Stimulated activated CD4-positive, alpha-beta T cell treated with anti-CD3 and anti-CD28 coated beads, Interleukin-4, amount 100 ng/mL, for 1 hour (primary cell): ENCODE data around the gene CES4A.
"Not testable (repeated sequence)": the region's sequence is repeated elsewhere in the genome, so short reads cannot be mapped to it uniquely, and the experiment has no call there.

ENCODE experiments used
- DNase-seq: peaks from one replicate; pipeline ENCODE4 v3.0.0-alpha.2; 2020

CES4A gene

GRCh38 chr16:67024384-67025209 is 36.2 kb downstream of the CES4A start:
- no peak for DNase-seq

DNA sequence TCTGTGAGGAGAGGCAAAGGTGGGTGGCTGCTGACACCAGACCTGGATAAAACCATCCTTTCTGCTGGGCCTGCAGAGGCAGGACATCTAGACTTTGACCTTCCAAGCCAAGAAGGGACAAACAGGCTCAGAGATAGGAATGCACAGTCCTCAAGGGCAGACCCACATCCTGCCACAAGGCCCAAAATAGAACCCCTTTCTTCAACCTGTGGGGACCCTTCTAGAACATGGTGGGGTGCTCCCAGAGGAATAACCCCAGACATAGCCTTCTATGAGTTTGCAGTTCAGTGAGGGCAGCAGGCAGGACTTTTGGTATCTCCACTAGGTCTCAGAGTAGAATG is 36.8 kb downstream of the CES4A start:
- DNase-seq: no peak

- DNase-seq: no peak
These were observed 38.2 kb downstream of the CES4A start for GRCh38 chr16:67026570-67026969.

- DNase-seq: no peak
These were observed 38.7 kb downstream of the CES4A start for GRCh38 chr16:67027046-67027445.

- DNase-seq: no peak
These were observed 39.8 kb downstream of the CES4A start for GRCh38 chr16:67028167-67028695.

DNA sequence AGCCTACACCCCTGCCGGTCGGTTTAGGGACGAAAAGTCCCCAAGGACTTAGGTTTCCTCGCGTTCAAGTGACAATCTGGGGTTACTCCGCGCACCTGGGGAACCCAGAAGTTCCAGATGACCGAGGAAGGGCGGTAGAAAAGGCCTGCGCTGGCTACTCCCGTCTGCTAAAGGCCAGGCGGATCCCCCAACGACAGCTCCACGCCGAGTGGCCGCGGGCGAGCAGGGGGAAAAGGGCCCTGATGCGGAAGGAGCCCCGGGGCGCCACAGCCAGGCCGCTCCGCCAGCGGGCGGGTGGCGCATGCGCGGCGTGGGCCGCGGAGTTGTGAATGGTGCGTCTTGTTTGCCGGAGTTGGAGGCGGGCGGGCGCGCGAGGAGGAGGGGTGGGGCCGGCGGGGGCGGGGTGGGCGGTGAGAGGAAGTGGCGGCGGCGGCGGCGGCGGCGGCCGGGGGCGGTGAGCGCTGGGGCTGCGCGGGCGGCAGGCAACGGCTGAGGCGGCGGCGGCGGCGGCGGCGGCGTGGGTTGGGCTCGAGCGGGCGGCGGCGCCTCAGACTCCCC is 40.4 kb downstream of the CES4A start, which contains the start of gene CBFB:
CBFB (plus strand) TSS at position 454 of the 558 bp plus-strand sequence. CDS start 259 bp downstream, outside the sequence.
- peak; percentile 91 for DNase-seq

DNA sequence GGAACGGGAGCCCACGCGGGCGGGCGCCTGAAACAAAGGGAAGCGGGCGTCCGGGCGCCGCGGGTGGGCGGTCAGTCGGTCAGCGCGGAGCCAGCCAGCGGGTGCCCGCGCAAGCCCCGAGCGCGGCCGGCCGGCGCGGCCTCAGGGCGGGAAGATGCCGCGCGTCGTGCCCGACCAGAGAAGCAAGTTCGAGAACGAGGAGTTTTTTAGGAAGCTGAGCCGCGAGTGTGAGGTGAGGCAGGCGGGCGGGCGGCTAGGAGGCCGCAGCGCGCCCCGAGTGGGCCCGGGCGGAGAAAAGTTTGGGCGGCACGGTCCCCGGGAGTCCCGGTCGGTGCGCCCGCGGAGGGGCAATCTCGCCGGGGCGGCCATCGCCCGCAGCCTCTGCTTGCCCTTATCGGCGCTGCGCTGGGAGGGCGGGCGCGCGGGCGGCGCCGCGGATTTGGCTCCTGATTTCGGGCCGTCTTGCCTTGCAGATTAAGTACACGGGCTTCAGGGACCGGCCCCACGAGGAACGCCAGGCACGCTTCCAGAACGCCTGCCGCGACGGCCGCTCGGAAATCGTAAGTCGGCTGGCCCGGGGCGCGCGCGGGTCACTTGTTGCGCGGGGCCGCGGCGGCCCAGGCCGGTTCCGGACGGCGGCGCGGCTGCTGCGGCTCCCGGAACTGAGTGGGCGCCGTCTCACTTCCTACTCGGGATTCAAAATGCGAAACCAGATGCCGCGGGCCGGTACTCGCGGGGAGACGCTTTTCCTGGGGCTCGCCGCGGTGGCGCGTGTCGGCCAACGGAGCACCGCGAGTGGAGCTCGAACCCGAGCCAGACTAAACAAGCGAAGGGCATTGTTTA is 41.1 kb downstream of the CES4A start:
- DNase-seq: peak; percentile 62

DNA sequence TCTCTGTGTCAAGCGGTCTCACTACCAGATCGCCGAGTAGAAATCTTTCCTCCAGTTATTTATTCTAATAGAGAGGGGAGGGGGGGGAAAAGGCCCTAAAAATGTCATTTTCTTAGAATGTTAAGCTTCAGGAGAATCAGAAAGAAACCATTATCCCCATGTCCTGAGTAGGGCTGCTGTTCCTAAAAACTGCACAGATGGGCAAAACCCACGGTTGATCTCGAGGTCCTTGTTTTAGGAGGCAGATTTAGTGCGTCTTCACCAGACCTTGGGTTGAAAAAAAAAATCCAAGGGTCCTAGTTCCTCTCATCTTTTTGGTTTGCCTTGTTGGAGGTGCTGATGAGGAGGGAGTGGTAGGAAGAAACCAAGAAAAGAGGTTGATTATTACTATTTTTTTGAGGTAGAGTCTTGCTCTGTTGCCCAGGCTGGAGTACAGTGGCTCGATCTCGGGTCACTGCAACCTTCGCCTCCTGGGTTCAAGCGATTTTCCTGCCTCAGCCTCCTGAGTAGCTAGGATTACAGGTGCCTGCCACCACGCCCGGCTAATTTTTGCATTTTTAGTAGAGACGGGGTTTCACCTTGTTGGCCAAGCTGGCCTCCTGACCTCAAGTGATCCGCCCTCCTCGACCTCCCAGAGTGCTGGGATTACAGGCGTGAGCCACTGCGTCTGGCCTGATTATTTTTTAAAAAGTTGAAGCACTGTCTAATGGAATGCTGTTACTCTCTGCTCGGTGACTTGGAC is 42.0 kb downstream of the CES4A start:
- DNase-seq: no peak

DNA sequence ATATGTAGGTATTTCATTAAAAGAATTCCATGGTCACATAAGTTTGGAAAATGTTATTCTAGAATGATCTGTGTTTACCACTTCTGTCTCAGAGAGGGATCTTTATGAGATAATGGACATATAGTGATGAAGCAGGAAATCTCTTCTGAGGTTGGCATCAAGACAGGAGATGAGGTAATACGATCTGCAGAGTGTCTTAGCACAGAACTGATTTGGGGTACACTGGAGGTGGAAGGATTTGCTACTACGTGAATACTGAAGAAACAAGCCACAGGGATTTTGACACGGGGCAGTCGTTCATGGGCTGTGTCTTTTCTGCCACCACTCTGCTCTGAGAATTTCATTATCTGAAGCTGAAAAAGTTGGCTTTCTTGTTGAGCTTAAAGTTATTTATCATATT is 46.1 kb downstream of the CES4A start:
- no peak for DNase-seq

DNA sequence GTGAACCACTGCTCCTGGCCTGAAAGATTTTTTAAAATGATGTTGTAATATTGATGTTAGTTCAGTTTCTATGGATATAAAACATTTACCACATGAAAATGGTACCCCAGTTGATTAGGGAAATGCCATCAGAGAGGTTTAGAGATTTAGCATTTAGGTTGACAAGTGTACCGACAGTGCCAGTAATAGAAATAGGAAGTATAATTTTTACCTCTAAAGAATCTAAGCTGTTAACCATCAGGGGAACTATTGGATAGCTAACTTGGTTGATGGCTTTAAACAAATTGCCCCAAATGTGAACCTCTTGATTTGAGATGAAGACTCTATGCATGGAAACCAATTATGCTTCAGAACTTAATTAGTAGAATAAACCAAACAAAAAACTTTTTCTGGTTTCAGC is 47.0 kb downstream of the CES4A start:
- no peak for DNase-seq

GRCh38 chr16:67036323-67036741 is 47.9 kb downstream of the CES4A start:
- DNase-seq: no peak

GRCh38 chr16:67039260-67040020 is 51.1 kb downstream of the CES4A start:
- no peak for DNase-seq

DNA sequence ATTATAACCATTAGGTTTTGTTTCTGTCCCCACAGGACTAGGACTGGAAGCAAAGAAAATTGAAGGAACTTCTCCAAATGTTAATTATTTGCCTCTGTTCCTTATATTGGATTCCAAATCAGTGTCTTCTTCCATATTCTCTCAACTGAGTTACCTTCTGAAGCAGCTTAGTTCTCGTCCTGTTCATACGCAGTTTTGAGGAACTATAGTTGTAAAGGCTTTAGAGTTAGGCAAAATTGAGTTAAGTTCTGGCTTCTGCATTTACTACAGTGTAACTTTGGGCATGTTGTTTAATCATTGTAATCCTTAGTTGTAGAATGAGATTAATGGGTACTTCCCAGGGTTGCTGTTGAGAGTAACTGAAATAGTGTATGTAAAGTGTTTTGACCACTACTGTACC is 51.8 kb downstream of the CES4A start:
- no peak for DNase-seq

GRCh38 chr16:67040906-67041305 is 52.5 kb downstream of the CES4A start:
- no peak for DNase-seq

DNA sequence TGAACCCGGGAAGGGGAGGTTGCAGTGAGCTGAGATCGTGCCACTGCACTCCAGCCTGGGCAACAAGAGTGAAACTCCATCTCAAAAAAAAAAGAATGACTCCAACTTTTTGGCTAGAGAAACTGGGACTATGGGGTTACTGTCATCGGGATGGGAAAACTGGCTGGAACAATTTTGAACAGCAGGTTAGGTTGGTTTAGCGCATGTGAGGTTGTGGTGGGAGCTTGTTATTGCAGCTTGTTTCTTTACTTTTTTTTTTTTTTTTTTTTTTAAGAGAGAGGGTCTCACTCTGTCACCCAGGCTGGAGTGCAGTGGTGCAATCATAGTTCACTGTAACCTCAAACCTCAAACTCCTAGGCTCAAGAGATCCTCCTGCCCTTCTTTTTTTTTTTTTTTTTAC is 53.1 kb downstream of the CES4A start:
- DNase-seq: not testable (repeated sequence)

GRCh38 chr16:67043420-67043819 is 55.0 kb downstream of the CES4A start:
- no peak for DNase-seq

- DNase-seq: no peak
These were observed 62.4 kb downstream of the CES4A start for GRCh38 chr16:67050796-67051195.

- DNase-seq: no peak
These were observed 64.0 kb downstream of the CES4A start for GRCh38 chr16:67052399-67052798.

- no peak for DNase-seq
These were observed 65.5 kb downstream of the CES4A start for GRCh38 chr16:67053767-67054334.

DNA sequence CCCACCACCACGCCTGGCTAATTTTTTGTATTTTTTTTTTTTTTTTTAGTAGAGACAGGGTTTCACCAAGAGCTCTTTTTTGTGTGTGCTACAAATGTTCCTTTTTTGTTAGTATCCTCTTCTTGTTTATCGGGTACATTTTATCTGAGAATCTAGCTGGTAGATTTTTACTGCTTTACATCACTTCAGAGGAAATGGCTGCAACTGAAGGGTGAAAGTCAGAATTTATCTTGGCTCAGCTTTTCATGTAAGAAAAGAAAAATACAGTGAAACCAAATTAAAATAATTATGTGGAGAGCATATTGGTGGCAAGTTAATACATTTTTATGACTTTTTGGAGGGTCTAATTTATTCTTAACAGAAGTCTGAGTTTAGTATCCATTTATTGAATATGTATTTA is 66.5 kb downstream of the CES4A start:
- DNase-seq: no peak

DNA sequence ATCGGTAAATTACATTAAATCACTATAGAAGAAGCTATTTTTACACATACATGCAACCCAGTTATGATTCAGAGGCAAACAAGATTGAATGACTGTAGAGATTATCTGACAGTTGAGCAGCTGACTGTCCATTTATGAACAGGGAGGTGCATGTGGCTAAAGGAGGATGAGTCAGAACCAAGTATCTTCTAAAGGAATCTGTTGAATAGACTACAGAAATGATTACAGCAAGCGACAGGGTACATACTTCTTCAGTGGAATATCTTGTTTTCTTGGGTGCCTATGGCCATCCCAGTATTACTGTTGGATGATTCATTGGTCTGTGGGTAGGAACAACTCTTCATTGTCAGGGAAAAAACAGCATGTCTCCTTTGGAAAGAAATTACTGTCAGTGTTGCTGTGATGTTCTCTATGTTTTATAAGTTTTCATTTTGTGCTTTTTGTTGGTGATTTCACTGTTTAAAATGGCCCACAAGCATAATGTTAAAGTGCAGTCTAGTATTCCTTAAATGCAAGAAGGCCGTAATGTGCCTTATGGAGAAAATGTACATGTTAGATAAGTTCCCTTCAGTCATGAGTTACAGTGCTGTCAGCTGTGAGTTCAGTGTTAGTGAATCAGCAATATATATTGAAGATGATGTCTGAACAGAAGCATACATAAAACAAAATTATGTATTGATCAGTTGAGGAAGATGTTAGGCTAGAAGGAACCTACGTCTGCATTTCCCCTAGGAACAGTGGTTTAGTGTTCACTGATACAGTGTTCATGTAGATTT is 67.5 kb downstream of the CES4A start:
- no peak for DNase-seq
